HL-60/S4 (cell line): Measurements from ENCODE around the gene GPANK1.

Experiments
- in situ Hi-C: fragments of 300-500 bp; cut with MboI; formaldehyde crosslinking; loops from 2 replicates; pipeline ENCODE4 v1.14.3; 2022; ENCODE audit warnings: low sequenced_read_pairs

GPANK1 gene

DNA sequence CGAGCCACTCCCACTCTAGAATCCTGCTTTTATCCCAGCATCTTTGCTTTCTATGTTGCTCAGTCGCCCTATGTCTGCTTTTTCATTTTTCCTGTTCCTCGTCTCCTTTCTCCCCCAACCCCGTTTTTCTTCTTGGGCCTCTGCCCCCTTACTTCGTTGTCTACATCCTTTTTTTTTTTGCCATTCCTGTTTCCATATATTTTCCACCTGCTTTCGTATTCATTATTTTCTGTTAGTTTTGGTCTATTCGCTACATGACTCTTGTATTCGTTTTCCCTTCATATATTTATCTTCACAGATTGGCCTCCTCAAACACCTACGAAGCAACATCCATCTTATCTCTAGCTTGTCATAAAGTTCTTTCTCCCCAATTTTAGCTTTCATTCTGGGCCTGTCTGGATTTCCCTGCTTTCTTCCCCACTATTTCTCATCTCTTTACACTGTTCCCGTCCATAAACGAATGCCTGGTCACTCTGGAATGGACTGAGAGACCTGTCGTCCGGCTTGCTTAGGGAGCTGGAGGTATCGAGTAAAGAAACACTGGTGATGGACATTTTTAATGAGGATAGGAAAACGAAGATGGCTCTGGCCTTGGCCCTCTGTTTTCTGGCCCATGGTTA is 43.4 kb downstream of the GPANK1 start:
- in situ Hi-C loops: no loop called here

DNA sequence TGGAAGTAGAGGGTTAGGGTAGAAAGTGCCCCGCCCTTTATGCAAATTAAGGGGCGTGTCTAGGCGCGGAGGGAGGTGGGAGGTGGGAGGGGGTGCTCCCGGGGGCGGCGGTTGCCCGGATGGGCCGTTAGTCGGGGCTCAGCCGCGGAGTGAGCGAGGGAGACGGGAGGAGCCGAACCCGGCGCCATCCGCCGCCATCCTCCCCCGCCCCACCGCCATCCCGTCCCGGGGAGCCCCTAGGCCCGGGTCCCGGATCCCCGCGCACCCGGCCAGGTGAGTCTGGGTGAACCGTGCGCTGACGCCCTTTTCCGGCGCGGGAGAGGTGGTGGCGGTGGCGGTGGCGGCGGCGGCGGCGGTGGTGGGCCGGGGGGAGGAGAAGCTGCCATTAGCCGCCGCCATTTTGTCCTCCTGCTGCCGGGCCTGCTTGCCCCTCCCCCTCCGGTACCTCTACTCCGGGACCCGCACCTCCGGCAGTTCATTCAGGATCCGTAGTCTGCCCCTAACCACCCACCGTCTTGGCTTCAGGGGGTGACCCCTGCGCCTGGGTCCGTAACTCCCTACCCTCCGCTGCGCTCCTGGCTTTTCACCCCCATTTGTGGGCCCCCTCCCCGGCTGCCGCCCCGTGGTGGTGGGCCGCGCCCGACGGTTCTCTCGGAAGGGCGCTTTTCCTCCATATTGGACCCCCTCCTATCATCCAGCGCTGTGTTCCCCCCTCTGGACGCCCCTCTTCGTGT is 44.0 kb downstream of the GPANK1 start, which contains the start of gene PRRC2A:
Gene PRRC2A, plus strand, starts transcription at position 130 of the 734 bp plus-strand sequence. CDS start 2,075 bp downstream, outside the sequence.
- in situ Hi-C loops: no loop called here

DNA sequence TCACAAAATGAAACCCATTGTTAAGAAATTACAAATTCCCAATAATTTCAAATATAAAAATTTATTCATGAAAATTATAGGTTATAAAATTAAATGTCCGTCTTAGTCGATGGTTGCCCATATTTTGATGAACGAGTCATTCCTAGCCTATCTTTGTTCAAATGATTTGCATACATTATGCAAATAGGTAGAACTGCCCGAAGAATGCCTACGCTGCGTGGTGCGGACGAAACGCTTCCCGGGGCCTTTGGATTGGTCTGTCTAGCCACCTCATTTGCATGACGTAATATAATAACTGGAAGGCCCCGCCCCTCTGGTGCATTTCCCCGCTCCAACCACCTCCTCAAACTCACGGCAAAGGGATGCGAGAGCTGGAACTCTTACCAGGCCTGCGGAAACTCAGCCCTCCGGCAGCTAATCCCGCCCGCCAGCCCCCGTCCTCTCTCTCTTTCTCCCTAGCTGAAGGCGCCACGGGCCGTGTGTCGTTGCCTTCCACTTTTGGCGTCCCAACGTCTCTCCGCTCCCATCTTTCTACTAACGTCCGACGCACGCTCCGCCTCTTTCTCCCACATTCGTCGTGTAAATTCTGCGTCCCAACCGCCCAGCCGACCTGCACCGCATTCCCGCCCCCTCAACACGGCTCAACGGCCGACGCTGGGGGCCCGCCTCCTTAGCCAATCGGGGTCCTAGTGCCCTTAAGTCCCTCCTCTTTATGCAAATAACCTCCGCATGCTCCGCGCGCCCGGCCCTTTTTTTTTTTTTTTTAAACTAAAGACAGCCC is 44.8 kb downstream of the GPANK1 start:
- in situ Hi-C loops: no loop called here

DNA sequence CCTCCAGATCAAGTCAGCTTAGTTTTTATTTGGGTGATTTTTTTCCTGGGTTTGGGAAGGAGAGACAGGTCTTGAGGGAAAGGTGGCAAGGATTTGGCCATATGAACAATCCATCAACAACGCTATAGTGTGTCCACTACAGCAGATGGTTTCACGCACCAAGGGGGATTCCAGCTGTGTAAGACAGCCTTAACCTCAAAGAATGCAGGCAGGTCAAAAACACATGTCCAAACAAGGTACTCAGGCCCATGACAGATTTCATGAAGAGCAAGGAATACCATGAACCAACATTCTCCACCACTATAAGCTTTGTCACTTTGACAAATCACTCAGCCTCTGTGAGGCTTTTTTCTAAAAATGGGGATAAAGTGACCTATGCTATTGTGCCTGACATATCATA is 47.8 kb downstream of the GPANK1 start:
- in situ Hi-C loops: no loop called here

DNA sequence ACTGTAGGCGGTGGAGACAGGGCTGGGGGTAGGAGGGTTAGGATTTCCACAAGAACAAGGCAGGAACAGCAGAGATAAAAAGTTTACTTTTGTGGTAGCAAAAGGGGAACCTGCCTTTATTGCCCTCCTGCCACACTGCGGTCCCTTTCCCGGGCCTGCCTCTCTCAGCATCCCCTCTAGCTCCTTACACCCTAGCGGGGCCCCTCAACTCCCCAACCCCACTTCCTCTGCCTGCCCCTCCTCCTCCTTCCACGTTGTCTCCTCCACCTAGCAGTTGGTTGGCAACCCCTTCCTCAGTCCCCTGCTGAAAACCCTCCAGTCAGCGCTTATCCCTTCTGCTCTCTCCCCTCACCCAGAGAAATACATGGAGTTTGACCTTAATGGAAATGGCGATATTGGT is 49.0 kb downstream of the GPANK1 start:
- in situ Hi-C loops: no loop called here

DNA sequence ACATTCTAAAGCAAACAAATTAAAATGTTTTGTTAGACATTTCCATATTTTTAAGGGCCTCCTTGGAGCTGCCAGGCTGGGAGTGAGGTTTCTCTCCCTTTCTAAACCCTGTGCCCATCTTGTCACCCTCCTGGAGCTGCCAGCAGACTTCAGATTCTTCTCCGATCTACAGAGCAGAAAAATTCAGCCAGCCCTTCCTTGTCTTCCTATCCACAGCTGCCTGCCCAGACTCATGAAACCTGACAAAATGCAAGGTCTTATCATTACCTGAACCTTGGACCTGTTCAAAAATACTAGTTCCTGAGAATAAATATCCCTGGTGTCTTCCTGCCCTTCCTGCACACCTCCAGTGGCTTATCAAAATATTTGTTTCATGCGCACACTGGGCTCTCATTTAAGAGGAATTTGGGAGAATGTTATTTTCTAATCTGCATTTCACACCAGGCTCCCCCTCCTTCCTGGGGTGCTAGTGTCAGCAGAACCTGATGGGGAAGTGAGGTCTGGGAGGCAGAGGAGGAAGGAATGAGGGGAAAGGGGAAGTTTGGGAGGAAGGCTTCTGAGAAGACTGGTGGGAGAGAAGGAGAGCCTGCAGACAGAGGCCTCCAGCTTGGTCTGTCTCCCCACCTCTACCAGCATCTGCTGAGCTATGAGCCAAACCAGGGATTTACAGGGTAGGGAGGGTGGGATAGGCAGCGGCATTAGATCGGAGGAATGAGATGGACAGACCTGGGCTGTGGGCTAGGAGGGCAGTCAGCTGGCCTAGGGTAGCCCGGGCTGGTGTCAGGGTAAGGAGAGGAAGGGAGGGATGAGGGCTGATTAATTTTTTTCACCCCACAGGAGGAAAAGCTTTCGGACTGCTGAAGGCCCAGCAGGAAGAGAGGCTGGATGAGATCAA is 49.9 kb downstream of the GPANK1 start, which contains the start of gene AIF1:
Gene AIF1, plus strand, starts transcription at position 551 of the 895 bp plus-strand sequence. Its CDS starts 96 bp downstream, at position 647.
- in situ Hi-C loops: no loop called here

DNA sequence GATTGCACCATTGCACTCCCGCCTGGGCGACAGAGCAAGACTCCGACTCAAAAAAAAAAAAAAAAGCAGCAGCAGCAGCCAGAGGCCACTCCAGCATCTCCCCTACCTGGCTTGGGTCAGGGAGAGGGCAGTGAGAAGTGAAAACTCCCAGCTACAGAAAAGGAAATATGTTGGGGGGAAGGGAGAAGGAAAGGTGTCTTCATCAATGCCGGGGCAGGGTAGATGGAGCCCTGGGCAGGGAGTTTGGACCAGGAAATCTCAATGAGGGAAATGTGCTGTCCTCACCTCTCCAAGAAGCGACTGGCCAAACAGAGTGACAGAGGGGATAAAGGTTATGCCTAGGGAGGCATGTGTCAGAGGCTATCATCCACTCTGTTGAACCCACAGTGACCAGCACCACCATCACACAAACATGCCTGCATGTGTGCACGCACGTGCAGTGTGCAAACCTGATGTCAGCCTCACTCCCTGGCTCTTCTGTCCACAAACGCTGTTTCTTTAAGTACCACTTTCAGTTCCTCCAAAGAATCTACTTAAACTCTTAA is 50.6 kb downstream of the GPANK1 start:
- in situ Hi-C loops: no loop called here
